ENCODE results near the gene CKB.
"Not testable (repeated sequence)": the region's sequence is repeated elsewhere in the genome, so short reads cannot be mapped to it uniquely, and the experiment has no call there.

The CKB gene

DNA sequence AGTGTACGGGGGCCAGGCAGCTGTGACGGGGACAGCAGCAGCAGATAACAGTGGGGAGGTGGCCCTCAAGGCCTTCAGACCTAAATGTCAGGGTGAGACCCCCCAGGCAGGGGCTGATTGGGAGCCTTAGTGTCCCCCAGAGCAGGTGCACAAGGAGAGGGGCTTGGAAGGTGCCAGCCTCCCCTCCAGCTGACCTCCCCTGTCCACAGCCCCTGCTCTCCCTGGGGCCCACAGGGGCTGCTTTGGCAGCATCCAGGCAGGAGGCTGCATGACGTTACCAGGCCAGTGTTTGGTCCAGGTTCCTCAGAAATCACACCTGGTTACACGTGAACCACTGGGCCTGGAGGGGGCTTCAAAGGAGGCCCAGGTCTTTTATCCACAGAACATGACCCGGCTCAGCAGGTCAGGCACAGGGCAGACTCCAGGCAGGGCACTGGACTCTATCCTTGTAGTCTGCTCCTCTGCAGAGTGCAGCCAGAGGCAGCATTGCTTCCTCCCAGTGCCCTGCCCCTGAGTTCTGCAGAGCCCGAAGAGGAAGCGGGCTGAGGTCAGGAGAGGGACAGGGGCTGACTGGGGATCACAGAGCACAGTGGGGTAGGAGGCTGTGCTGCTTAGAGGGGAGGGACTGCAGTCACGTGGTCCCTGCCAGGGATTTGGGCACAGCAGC lies 3.8 kb upstream of the CKB start:
- no peak for FAIRE-seq

GRCh38 chr14:103525430-103526246 lies 3.0 kb upstream of the CKB start:
- not testable (repeated sequence) for FAIRE-seq

DNA sequence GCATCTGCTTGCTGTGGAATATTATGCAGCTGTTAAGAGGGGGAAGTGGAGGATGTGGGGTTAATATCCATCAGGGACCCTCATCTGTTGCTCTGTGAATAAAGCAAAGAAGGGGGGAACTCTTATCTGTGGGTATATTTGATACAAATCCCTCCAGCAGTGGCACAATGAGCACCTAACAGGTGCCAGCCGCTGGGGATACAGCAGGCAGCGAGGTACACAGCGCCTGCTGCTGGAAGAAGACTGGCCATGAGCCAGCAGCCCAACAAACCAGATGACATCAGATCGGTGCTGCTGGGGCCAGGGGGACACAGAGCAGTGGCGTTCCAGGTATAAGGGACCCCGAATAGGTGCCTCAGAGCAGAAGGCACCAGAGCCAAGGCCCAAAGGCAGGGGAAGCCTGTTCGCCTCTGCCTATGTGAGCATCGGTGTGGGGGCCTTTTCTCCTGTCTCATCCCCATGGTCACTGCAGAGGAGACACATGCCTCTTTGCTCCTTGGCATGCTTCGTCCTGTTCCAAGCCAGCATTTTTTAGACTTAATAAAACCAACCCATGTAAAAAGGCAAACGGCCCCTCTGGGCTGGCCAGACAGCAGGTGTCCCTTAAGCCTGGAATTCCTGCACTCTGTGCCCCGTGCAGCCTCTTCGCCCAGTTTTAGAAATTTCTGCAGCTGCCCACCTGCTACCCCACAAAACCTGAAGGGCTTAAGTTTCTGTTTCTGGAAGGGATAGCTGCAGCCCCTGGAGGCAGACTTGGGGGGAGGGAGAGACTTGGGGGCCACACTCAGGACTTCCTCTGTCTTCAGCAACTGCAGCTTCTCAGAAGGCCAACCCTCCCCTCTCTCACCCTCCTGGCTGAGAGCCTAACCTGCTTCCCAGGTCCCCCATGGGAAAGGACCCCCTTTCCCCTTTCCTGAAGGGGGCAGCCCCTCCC lies 1.6 kb upstream of the CKB start:
- no peak for FAIRE-seq

DNA sequence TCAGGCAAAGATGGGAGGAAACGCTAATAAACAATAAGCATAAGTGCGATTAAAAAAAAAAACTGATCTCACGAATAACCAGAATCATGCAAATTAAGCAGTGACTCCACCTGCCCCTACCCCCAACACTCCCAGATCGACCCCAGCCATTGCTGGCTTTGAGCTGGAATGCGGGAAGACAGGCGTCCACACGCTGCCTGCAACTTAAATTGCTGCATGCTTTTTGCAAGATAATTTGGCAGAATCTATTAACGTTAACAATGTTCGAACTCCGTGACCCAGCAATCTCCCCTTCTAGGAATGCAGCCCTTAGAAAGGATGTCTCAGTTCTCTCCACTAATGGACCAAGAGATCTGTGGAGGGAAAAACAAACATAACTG lies 935 bp upstream of the CKB start:
- FAIRE-seq = no peak

GRCh38 chr14:103521951-103522563 lies 573 bp downstream of the CKB start:
- no peak for FAIRE-seq

- no peak for FAIRE-seq
Observed at GRCh38 chr14:103521438-103521950, 1.1 kb downstream of the CKB start.

- no peak for FAIRE-seq
Observed at GRCh38 chr14:103520657-103521437, 1.8 kb downstream of the CKB start.

- FAIRE-seq = no peak
Observed at GRCh38 chr14:103520269-103520656, 2.4 kb downstream of the CKB start.

DNA sequence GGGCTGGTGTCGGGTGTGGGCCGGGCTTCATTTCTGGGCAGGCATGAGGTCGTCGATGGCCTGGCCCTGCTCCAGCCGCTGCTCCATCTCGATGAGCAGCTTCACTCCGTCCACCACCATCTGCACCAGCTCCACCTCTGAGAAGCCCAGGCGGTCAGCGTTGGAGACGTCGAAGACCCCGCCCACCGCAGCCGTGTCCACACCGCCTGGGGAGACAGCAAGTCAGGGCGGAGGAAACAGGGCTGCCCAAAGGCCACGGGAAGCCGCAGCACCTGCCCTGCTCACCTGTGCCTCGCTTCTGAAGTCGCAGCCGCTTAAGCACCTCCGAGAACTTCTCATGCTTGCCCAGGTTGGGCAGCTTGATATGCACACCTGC lies 2.8 kb downstream of the CKB start:
- no peak for FAIRE-seq

GRCh38 chr14:103519043-103519836 lies 3.4 kb downstream of the CKB start:
- peak; percentile 91 for FAIRE-seq

- FAIRE-seq = no peak
Observed at GRCh38 chr14:103518422-103519042, 4.1 kb downstream of the CKB start.

DNA sequence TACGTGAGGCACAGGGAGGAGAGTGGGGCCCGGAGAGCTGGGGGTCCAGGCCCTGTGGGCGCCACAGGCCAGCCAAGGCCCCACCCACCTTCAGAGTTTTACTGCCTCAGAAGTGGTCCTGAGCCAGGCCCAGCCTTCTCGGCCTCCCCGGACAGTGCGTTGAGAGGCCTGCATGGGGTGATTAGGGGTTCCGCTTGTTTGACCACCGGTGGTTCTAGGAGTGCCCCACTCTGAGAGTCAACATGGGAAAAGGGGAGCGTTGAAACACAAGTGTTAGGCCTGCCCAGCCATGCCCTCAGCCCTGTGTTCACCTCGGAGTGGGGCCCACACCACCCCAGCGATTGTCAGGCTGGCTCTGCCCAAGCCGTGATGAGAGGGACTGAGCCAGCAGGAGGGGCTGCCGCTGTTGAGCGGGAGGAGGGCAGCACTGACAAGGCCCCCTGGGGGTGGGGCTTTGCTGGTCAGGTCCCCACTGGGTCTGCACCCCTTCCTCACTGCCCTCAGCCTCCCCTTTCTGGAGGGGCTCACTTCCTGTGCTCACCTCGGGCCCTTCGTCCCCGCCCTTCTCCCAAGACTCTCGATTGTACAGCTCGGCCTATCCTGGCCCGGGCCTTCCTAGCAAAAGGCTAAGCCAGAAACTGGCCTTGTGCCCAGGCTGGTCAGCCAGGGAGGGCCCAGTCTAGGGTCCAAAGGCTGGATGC lies 4.8 kb downstream of the CKB start:
- FAIRE-seq = no peak

DNA sequence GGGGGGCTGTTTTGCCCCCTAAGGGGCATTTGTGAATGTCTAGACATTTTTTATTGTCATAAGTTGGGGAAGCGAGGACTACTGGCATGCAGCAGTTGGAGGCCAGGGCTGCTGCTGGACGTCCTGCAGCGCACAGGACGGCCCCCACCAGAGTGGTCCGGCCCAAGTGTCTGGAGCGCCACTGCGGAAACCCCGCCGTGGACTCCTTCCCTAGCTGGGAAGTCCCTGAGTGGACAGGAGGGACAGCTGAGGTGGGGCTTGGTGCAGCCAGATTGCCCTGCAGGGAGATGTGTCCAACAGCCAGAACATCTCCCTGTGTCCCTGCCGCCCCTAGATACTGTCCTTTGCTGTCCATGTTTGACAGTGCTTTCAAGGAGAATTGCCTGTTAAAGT lies 5.5 kb downstream of the CKB start:
- FAIRE-seq = no peak

GRCh38 chr14:103516426-103517173 lies 6.0 kb downstream of the CKB start:
- no peak for FAIRE-seq

DNA sequence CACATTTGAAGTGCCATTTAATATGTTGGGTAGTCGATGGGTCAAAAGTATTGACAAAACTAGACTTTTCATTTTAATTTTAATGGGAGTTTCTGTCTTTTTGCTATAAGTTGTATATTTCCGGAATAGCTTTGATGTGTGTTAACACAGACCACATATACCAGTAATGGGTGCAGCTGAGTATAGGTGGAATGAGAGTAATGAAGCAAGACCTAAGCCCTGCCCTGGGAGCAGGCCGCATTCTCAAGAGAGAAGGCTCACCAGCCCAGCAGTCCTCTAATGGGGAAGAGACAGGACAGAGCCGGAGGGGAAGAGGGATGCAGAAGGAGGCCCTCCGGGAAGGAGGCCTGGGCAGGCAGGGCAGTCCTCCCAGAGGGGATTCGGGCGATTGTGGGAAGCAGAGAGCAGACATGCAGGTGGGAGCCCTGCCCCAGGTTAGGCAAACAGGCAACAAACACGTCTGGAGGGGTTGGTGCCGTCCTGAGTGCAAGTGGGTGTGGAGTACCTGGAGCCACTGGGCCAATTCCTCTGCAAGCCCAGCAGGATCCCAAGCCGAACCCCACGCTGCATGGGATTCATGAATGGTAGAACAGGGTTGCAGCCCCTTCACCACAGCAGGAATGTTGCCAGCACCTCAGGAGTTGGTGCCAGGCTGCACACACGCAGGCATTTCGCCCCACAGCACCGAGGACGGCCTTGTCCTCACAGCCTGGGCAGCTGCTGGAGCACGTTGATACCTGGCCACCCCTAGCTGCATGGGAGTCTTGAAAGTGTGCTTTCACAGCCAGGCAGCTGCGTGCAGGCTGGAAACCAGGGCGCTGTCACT lies 7.8 kb downstream of the CKB start:
- no peak for FAIRE-seq

DNA sequence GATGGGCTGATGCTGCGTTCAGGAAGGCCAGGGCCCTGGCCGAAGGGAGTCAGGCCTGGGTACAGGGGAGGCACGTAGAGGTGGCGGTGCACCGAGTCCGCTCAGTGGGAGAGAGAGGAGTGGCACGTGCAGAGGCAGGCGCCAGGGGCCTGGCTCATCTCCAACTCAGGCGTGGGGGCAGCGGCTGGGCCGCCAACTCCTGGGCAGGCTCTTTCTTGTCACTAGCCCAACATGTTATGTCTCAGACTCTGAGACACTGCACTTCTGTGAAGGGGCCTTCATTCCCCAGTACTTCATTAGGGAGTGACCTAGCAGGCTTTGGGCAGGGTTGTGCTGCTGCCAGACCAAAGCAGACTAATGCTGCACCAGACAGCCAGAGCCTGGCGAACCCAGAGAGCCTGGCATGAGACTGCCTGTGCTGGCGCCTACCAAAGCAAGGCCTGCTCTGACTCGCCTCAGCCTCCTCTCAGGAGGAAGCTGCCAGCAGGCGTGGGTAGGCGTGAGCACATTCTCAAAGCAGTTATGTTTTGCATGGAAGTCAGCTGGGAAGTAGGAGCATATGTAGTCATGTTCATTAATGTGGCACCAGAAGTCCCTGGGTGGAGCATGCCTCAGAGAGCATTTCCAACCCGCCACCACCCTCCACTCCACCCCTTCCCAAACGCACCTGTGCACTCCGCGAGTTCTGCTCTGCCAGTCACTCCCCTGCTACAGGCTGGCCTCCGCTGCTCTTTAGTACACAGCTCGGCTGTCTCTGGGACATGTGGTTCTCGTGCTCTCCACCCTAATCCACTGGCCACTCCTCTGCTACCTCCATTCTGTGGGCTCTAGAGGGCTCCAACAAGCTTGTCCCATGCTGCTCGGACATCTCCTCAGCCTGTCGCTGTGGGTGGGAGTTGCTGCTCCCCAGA lies 9.7 kb downstream of the CKB start:
- FAIRE-seq = no peak

- FAIRE-seq = not testable (repeated sequence)
Observed at GRCh38 chr14:103512180-103512579, 10.4 kb downstream of the CKB start.
